HEK293 (cell line): Measurements from ENCODE around the gene DIP2B.

Experiments
- BCL11B ChIP-seq: fragments of 450-650 bp; formaldehyde crosslinking; IDR thresholded peaks from 2 replicates; pipeline ENCODE4 v1.5.1; 2016; ENCODE audit warnings: low read depth, missing biosample characterization, missing genetic modification characterization
- EGR2 ChIP-seq: fragments of 450-650 bp; formaldehyde crosslinking; IDR thresholded peaks from 2 replicates; pipeline ENCODE4 v1.5.1; 2016; ENCODE audit warnings: low read depth, missing biosample characterization, missing genetic modification characterization
- GLI4 ChIP-seq: fragments of 450-650 bp; formaldehyde crosslinking; IDR thresholded peaks from 2 replicates; pipeline ENCODE4 v1.5.1; 2016; ENCODE audit warnings: missing biosample characterization, missing genetic modification characterization
- KLF9 ChIP-seq: fragments of 450-650 bp; formaldehyde crosslinking; IDR thresholded peaks from 2 replicates; pipeline ENCODE4 v1.5.1; 2016; ENCODE audit warnings: missing biosample characterization, missing genetic modification characterization, low read depth
- SP2 ChIP-seq: fragments of 450-650 bp; formaldehyde crosslinking; IDR thresholded peaks from 2 replicates; pipeline ENCODE4 v1.5.1; 2016; ENCODE audit warnings: missing biosample characterization, missing genetic modification characterization
- YY2 ChIP-seq: fragments of 450-650 bp; formaldehyde crosslinking; IDR thresholded peaks from 2 replicates; pipeline ENCODE4 v1.5.1; 2016; ENCODE audit warnings: missing biosample characterization, missing genetic modification characterization
- ZBTB17 ChIP-seq: fragments of 450-650 bp; formaldehyde crosslinking; IDR thresholded peaks from 2 replicates; pipeline ENCODE4 v1.5.1; 2016; ENCODE audit warnings: missing biosample characterization, missing genetic modification characterization
- ZEB2 ChIP-seq: fragments of 450-650 bp; formaldehyde crosslinking; IDR thresholded peaks from 2 replicates; pipeline ENCODE4 v1.5.1; 2016; ENCODE audit warnings: missing biosample characterization, missing genetic modification characterization
- ZFHX2 ChIP-seq: fragments of 450-650 bp; formaldehyde crosslinking; conservative IDR thresholded peaks from 2 replicates; pipeline ENCODE4 v1.5.1; 2016; ENCODE audit warnings: missing biosample characterization, missing genetic modification characterization
- ZNF112 ChIP-seq: fragments of 450-650 bp; formaldehyde crosslinking; IDR thresholded peaks from 2 replicates; pipeline ENCODE4 v1.5.0; 2017; ENCODE audit warnings: missing biosample characterization, missing genetic modification characterization
- ZNF132 ChIP-seq: fragments of 450-650 bp; formaldehyde crosslinking; IDR thresholded peaks from 2 replicates; pipeline ENCODE4 v1.5.1; 2017; ENCODE audit warnings: missing biosample characterization, missing genetic modification characterization, borderline replicate concordance
- ZNF157 ChIP-seq: fragments of 450-650 bp; formaldehyde crosslinking; IDR thresholded peaks from 2 replicates; pipeline ENCODE4 v1.5.1; 2016; ENCODE audit warnings: missing biosample characterization, missing genetic modification characterization
- ZNF169 ChIP-seq: fragments of 450-650 bp; formaldehyde crosslinking; IDR thresholded peaks from 2 replicates; pipeline ENCODE4 v1.5.1; 2016; ENCODE audit warnings: missing biosample characterization, missing genetic modification characterization
- ZNF19 ChIP-seq: fragments of 450-650 bp; formaldehyde crosslinking; IDR thresholded peaks from 2 replicates; pipeline ENCODE4; 2016; ENCODE audit warnings: missing biosample characterization, missing genetic modification characterization, low read depth
- ZNF211 ChIP-seq: fragments of 450-650 bp; formaldehyde crosslinking; IDR thresholded peaks from 2 replicates; pipeline ENCODE4 v1.5.1; 2016; ENCODE audit warnings: low read depth, missing biosample characterization, missing genetic modification characterization
- ZNF311 ChIP-seq: fragments of 450-650 bp; formaldehyde crosslinking; IDR thresholded peaks from 2 replicates; pipeline ENCODE4 v1.5.1; 2017; ENCODE audit warnings: missing biosample characterization, missing genetic modification characterization, borderline replicate concordance
- ZNF354C ChIP-seq: fragments of 450-650 bp; formaldehyde crosslinking; IDR thresholded peaks from 2 replicates; pipeline ENCODE4 v1.5.1; 2016; ENCODE audit warnings: missing biosample characterization, missing genetic modification characterization, low read depth, borderline replicate concordance
- ZNF423 ChIP-seq: fragments of 450-650 bp; formaldehyde crosslinking; IDR thresholded peaks from 2 replicates; pipeline ENCODE4 v1.5.1; 2016; ENCODE audit warnings: missing biosample characterization, missing genetic modification characterization
- ZNF433 ChIP-seq: fragments of 450-650 bp; formaldehyde crosslinking; IDR thresholded peaks from 2 replicates; pipeline ENCODE4 v1.5.1; 2016; ENCODE audit warnings: missing biosample characterization, missing genetic modification characterization, low read depth
- ZNF530 ChIP-seq: fragments of 450-650 bp; formaldehyde crosslinking; IDR thresholded peaks from 2 replicates; pipeline ENCODE4 v1.5.1; 2016; ENCODE audit warnings: low read depth, missing biosample characterization, missing genetic modification characterization
- ZNF548 ChIP-seq: fragments of 450-650 bp; formaldehyde crosslinking; IDR thresholded peaks from 2 replicates; pipeline ENCODE4 v1.5.1; 2016; ENCODE audit warnings: missing biosample characterization, missing genetic modification characterization
- ZNF558 ChIP-seq: fragments of 450-650 bp; formaldehyde crosslinking; IDR thresholded peaks from 2 replicates; pipeline ENCODE4 v1.5.1; 2016; ENCODE audit warnings: missing biosample characterization, missing genetic modification characterization
- ZNF596 ChIP-seq: fragments of 450-650 bp; IDR thresholded peaks from 2 replicates; pipeline ENCODE4 v1.5.0; 2018; ENCODE audit warnings: missing biosample characterization, mild to moderate bottlenecking, missing genetic modification characterization, moderate library complexity
- ZNF626 ChIP-seq: fragments of 450-650 bp; sonication (Bioruptor Pico); formaldehyde crosslinking; IDR thresholded peaks from 2 replicates; pipeline ENCODE4 v1.5.1; 2018; ENCODE audit warnings: missing biosample characterization, missing genetic modification characterization, inconsistent platforms
- ZNF660 ChIP-seq: fragments of 450-650 bp; IDR thresholded peaks from 2 replicates; pipeline ENCODE4 v1.5.1; 2018; ENCODE audit warnings: missing biosample characterization, mild to moderate bottlenecking, missing genetic modification characterization
- ZNF701 ChIP-seq: fragments of 450-650 bp; formaldehyde crosslinking; IDR thresholded peaks from 2 replicates; pipeline ENCODE4 v1.5.1; 2016; ENCODE audit warnings: missing biosample characterization, missing genetic modification characterization
- ZNF747 ChIP-seq: fragments of 450-650 bp; formaldehyde crosslinking; IDR thresholded peaks from 2 replicates; pipeline ENCODE4 v1.5.1; 2016; ENCODE audit warnings: missing biosample characterization, missing genetic modification characterization
- TF ChIP-seq, protein P1 (sequence below): fragments of 450-650 bp; formaldehyde crosslinking; IDR thresholded peaks from 2 replicates; pipeline ENCODE4 v1.5.1; 2017; ENCODE audit warnings: missing biosample characterization, missing genetic modification characterization
- TF ChIP-seq, protein P2 (sequence below): fragments of 450-650 bp; formaldehyde crosslinking; IDR thresholded peaks from 2 replicates; pipeline ENCODE4 v1.5.1; 2016; ENCODE audit warnings: missing biosample characterization, missing genetic modification characterization
- TF ChIP-seq, protein P3 (sequence below): fragments of 450-650 bp; formaldehyde crosslinking; IDR thresholded peaks from 2 replicates; pipeline ENCODE4 v1.5.1; 2016; ENCODE audit warnings: missing biosample characterization, missing genetic modification characterization
- TF ChIP-seq, protein P4 (sequence below): fragments of 450-650 bp; formaldehyde crosslinking; optimal IDR thresholded peaks from 2 replicates; pipeline ENCODE3; 2016; ENCODE audit warnings: missing biosample characterization, mild to moderate bottlenecking, missing genetic modification characterization
- TF ChIP-seq, protein P5 (sequence below): fragments of 450-650 bp; formaldehyde crosslinking; IDR thresholded peaks from 2 replicates; pipeline ENCODE4 v1.5.1; 2017; ENCODE audit warnings: missing biosample characterization, missing genetic modification characterization
- TF ChIP-seq, protein P6 (sequence below): IDR thresholded peaks from 2 replicates; pipeline ENCODE4 v1.6.1; 2011; ENCODE audit warnings: mild to moderate bottlenecking, low read depth, low read length, borderline replicate concordance

DIP2B gene

DNA sequence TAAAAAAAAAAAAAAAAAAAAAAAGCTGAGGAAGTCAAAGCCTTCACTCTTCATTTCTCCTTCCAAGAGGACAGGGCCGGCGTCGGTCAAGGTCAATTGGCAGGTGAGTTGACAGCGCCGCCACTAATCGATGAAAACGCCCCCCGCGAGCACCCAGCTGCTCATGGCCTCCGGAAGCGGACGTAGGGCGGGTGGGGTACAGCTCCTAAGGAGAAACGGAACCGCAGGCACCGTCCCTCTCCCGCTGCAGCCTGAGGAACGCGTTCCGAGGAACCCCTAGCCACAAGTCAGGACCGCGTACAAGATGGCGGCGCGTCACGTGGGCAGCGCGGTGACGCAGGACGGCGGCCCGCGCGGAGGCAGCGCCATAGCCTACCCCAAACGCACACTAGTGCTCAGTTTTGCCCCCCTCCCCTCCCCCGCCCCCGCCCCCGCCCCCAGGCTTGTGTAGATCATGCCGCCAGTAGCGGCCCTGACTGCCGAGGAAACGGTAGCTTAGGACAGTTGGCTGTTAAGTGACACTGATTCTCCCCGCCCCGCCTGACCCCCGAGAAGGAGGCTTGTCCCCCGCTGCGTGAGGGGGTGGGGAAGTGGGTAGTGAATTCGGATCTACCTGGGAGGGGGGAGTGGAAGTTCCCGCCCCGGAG lies 259.0 kb downstream of the DIP2B start, which contains the start of gene ATF1 (continued):
- 0 out of 2 replicates have a peak, but pooled peaks have one; percentile 39 for TF ChIP-seq BCL11B
- TF ChIP-seq GLI4, result peak; percentile 49; the same call in 1 of the 2 replicates
- no peak for TF ChIP-seq ZNF311 (tag by site-specific recombination)
- TF ChIP-seq ZNF433 (tag by site-specific recombination), result no peak
- TF ChIP-seq ZNF747 (tag by site-specific recombination), result no peak
- TF ChIP-seq ZNF530, result no peak
- TF ChIP-seq ZEB2 (tag by site-specific recombination), result peak; percentile 85
- TF ChIP-seq ZNF660 (tag by site-specific recombination), result peak; percentile 49; the same call in 1 of the 2 replicates
- TF ChIP-seq, protein P1, sequence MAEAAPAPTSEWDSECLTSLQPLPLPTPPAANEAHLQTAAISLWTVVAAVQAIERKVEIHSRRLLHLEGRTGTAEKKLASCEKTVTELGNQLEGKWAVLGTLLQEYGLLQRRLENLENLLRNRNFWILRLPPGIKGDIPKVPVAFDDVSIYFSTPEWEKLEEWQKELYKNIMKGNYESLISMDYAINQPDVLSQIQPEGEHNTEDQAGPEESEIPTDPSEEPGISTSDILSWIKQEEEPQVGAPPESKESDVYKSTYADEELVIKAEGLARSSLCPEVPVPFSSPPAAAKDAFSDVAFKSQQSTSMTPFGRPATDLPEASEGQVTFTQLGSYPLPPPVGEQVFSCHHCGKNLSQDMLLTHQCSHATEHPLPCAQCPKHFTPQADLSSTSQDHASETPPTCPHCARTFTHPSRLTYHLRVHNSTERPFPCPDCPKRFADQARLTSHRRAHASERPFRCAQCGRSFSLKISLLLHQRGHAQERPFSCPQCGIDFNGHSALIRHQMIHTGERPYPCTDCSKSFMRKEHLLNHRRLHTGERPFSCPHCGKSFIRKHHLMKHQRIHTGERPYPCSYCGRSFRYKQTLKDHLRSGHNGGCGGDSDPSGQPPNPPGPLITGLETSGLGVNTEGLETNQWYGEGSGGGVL (tag by site-specific recombination), result peak; percentile 94
- TF ChIP-seq ZNF169 (tag by site-specific recombination), result no peak
- TF ChIP-seq ZNF626 (tag by site-specific recombination), result no peak
- TF ChIP-seq ZNF112 (tag by site-specific recombination), result no peak
- no peak for TF ChIP-seq ZNF157
- TF ChIP-seq YY2 (tag by site-specific recombination), result peak; percentile 78
- peak; percentile 56 for TF ChIP-seq SP2 (tag by site-specific recombination)
- no peak for TF ChIP-seq ZNF132
- TF ChIP-seq, protein P2, sequence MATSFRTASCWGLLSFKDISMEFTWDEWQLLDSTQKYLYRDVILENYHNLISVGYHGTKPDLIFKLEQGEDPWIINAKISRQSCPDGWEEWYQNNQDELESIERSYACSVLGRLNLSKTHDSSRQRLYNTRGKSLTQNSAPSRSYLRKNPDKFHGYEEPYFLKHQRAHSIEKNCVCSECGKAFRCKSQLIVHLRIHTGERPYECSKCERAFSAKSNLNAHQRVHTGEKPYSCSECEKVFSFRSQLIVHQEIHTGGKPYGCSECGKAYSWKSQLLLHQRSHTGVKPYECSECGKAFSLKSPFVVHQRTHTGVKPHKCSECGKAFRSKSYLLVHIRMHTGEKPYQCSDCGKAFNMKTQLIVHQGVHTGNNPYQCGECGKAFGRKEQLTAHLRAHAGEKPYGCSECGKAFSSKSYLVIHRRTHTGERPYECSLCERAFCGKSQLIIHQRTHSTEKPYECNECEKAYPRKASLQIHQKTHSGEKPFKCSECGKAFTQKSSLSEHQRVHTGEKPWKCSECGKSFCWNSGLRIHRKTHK, result no peak
- TF ChIP-seq ZNF548 (tag by site-specific recombination), result no peak
- TF ChIP-seq, protein P3, sequence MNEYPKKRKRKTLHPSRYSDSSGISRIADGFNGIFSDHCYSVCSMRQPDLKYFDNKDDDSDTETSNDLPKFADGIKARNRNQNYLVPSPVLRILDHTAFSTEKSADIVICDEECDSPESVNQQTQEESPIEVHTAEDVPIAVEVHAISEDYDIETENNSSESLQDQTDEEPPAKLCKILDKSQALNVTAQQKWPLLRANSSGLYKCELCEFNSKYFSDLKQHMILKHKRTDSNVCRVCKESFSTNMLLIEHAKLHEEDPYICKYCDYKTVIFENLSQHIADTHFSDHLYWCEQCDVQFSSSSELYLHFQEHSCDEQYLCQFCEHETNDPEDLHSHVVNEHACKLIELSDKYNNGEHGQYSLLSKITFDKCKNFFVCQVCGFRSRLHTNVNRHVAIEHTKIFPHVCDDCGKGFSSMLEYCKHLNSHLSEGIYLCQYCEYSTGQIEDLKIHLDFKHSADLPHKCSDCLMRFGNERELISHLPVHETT (tag by site-specific recombination), result no peak
- TF ChIP-seq EGR2 (tag by site-specific recombination), result peak; percentile 53
- peak; percentile 86 for TF ChIP-seq ZFHX2 (tag by site-specific recombination)
- TF ChIP-seq, protein P4, sequence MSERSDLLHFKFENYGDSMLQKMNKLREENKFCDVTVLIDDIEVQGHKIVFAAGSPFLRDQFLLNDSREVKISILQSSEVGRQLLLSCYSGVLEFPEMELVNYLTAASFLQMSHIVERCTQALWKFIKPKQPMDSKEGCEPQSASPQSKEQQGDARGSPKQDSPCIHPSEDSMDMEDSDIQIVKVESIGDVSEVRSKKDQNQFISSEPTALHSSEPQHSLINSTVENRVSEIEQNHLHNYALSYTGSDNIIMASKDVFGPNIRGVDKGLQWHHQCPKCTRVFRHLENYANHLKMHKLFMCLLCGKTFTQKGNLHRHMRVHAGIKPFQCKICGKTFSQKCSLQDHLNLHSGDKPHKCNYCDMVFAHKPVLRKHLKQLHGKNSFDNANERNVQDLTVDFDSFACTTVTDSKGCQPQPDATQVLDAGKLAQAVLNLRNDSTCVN, result peak; percentile 74
- TF ChIP-seq ZNF19 (tag by site-specific recombination), result no peak
- TF ChIP-seq ZNF423 (tag by site-specific recombination), result no peak; the same call in 1 of the 2 replicates
- TF ChIP-seq KLF9 (tag by site-specific recombination), result peak; percentile 54; the same call in 1 of the 2 replicates
- peak; percentile 91 for TF ChIP-seq ZBTB17
- no peak for TF ChIP-seq ZNF558 (tag by site-specific recombination)
- no peak for TF ChIP-seq ZNF354C
- TF ChIP-seq, protein P5, sequence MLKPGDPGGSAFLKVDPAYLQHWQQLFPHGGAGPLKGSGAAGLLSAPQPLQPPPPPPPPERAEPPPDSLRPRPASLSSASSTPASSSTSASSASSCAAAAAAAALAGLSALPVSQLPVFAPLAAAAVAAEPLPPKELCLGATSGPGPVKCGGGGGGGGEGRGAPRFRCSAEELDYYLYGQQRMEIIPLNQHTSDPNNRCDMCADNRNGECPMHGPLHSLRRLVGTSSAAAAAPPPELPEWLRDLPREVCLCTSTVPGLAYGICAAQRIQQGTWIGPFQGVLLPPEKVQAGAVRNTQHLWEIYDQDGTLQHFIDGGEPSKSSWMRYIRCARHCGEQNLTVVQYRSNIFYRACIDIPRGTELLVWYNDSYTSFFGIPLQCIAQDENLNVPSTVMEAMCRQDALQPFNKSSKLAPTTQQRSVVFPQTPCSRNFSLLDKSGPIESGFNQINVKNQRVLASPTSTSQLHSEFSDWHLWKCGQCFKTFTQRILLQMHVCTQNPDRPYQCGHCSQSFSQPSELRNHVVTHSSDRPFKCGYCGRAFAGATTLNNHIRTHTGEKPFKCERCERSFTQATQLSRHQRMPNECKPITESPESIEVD, result no peak
- no peak for TF ChIP-seq ZNF701 (tag by site-specific recombination)
- TF ChIP-seq, protein P6, sequence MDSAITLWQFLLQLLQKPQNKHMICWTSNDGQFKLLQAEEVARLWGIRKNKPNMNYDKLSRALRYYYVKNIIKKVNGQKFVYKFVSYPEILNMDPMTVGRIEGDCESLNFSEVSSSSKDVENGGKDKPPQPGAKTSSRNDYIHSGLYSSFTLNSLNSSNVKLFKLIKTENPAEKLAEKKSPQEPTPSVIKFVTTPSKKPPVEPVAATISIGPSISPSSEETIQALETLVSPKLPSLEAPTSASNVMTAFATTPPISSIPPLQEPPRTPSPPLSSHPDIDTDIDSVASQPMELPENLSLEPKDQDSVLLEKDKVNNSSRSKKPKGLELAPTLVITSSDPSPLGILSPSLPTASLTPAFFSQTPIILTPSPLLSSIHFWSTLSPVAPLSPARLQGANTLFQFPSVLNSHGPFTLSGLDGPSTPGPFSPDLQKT, result no peak
- no peak for TF ChIP-seq ZNF596 (tag by site-specific recombination)
- no peak for TF ChIP-seq ZNF211 (tag by site-specific recombination)
